Endothelial cell of umbilical vein (primary cell): Measurements from ENCODE around the gene C5orf15. TPM values are rescaled to one million over a fixed set of nuclear protein-coding genes. Genes with fewer than 3 reads are reported as not detected.
"Not testable (repeated sequence)": the region's sequence is repeated elsewhere in the genome, so short reads cannot be mapped to it uniquely, and the experiment has no call there.

Experiments used
- BruUV-seq: library from RNA; stranded (reverse); fragments of 400-500 nt; replicated peaks from 2 replicates; lab custom pipeline; 2021; lab: Mats Ljungman, UMichigan
- CTCF ChIA-PET: fragments of 300-600, 350-600 bp; sonication (Branson Sonifier 250); formaldehyde crosslinking; loops from one replicate; lab custom pipeline; 2021; ENCODE audit warnings: antibody characterized with exemption, inconsistent platforms; lab: Charles Lee
- POLR2A ChIA-PET: fragments of 300-600, 350-600 bp; sonication (Branson Sonifier 250); formaldehyde crosslinking; loops from one replicate; lab custom pipeline; 2021; ENCODE audit warnings: antibody characterized with exemption, inconsistent platforms; lab: Charles Lee
- DNase-seq: peaks from one replicate; pipeline ENCODE4 v3.0.0-alpha.2; 2011; ENCODE audit warnings: low read depth, low spot score
- FAIRE-seq: peaks from 2 replicates; lab custom pipeline; 2011; peaks lifted over from hg19 to GRCh38; lab: Jason Lieb, UNC
- H2AFZ ChIP-seq: 2 replicates; pipeline ENCODE4 v1.6.0; 2012; ENCODE audit warnings: low read depth, low read length, control low read depth, inconsistent platforms
- H3K27ac ChIP-seq: 2 replicates; pipeline ENCODE4 v1.5.1; 2011; ENCODE audit warnings: low read depth, mild to moderate bottlenecking, control low read depth, low read length, moderate library complexity; ENCODE audit not compliant: insufficient read depth
- H3K27me3 ChIP-seq, 2 experiments: 2 replicates each; pipeline versions ENCODE4 v1.6.0 to v1.6.1; 2011; ENCODE audit warnings: low read length in 2 of 2, mixed read lengths in 1 of 2; ENCODE audit not compliant: control insufficient read depth in 2 of 2, insufficient read depth in 2 of 2
- H3K36me3 ChIP-seq, 2 experiments: 2 replicates in 1 of 2; 3 replicates in 1 of 2; pipeline ENCODE4 v1.5.1; 2011; ENCODE audit warnings: low read length in 2 of 2, mild to moderate bottlenecking in 1 of 2, moderate library complexity in 1 of 2; ENCODE audit not compliant: control insufficient read depth in 2 of 2, insufficient read depth in 2 of 2; ENCODE audit errors: extremely low read depth in 1 of 2
- H3K4me1 ChIP-seq: 3 replicates; pipeline ENCODE4 v1.5.1; 2011; ENCODE audit warnings: mild to moderate bottlenecking, low read length; ENCODE audit not compliant: control insufficient read depth, insufficient read depth; ENCODE audit errors: extremely low read depth
- H3K4me2 ChIP-seq: 2 replicates; pipeline ENCODE4 v1.6.1; 2011; ENCODE audit warnings: low read length, control low read depth, mixed read lengths; ENCODE audit not compliant: insufficient read depth
- H3K4me3 ChIP-seq, 3 experiments: fragments of 200-600 bp in 1 of 3; sonication (generic), shearing (Covaris generic) in 1 of 3; replicated peaks in 1 of 3; 2 replicates each; pipeline ENCODE4 v1.5.1; 2011 to 2016; ENCODE audit warnings: control low read depth in 3 of 3, low read length in 3 of 3, mild to moderate bottlenecking in 2 of 3, inconsistent platforms in 1 of 3, low read depth in 1 of 3, moderate library complexity in 1 of 3; ENCODE audit not compliant: insufficient read depth in 1 of 3
- H3K79me2 ChIP-seq: 2 replicates; pipeline ENCODE4 v1.6.0; 2012; ENCODE audit warnings: low read length, inconsistent platforms; ENCODE audit not compliant: control insufficient read depth, insufficient read depth
- H3K9ac ChIP-seq: replicated peaks from 2 replicates; pipeline ENCODE3; 2011; ENCODE audit warnings: low read length, control low read depth; ENCODE audit not compliant: insufficient read depth; ENCODE audit errors: extremely low read depth
- H3K9me1 ChIP-seq: replicated peaks from 3 replicates; pipeline ENCODE4 v1.6.0; 2011; ENCODE audit warnings: mild to moderate bottlenecking, low read length; ENCODE audit not compliant: control insufficient read depth, insufficient read depth; ENCODE audit errors: extremely low read depth
- H3K9me3 ChIP-seq: replicated peaks from 2 replicates; pipeline ENCODE4 v1.5.1; 2012; ENCODE audit warnings: low read length, inconsistent platforms; ENCODE audit not compliant: control insufficient read depth, insufficient read depth
- H4K20me1 ChIP-seq: replicated peaks from 2 replicates; pipeline ENCODE3; 2011; ENCODE audit warnings: mild to moderate bottlenecking, low read length; ENCODE audit not compliant: control insufficient read depth, insufficient read depth; ENCODE audit errors: extremely low read depth
- EZH2 ChIP-seq: IDR thresholded peaks from 2 replicates; pipeline ENCODE4 v1.6.1; 2012; ENCODE audit warnings: borderline replicate concordance, low read depth, mild to moderate bottlenecking, moderate library complexity, low read length, inconsistent platforms; ENCODE audit not compliant: severe bottlenecking
- FOS ChIP-seq: IDR thresholded peaks from 2 replicates; pipeline ENCODE4 v1.6.1; 2011; ENCODE audit warnings: mild to moderate bottlenecking, low read length, moderate library complexity, borderline replicate concordance; ENCODE audit not compliant: insufficient read depth
- GATA2 ChIP-seq: IDR thresholded peaks from 2 replicates; pipeline ENCODE4 v1.7.0; 2011; ENCODE audit warnings: low read depth, mild to moderate bottlenecking, moderate library complexity, mixed read lengths, low read length; ENCODE audit not compliant: insufficient read length, insufficient read depth
- JUN ChIP-seq: IDR thresholded peaks from 2 replicates; pipeline ENCODE4 v1.6.1; 2011; ENCODE audit warnings: borderline replicate concordance, low read depth; ENCODE audit not compliant: insufficient read length, insufficient read depth
- MYC ChIP-seq: IDR thresholded peaks from one replicate; pipeline ENCODE4 v1.6.1; 2011; ENCODE audit warnings: mild to moderate bottlenecking, low read depth, low read length
- POLR2A ChIP-seq: IDR thresholded peaks from 2 replicates; pipeline ENCODE4 v1.6.1; 2012; ENCODE audit warnings: low read depth, mild to moderate bottlenecking, control low read depth, low read length
- POLR2AphosphoS5 ChIP-seq: IDR thresholded peaks from 2 replicates; pipeline ENCODE4 v1.6.1; 2012; ENCODE audit warnings: low read depth, mild to moderate bottlenecking, control low read depth, low read length, moderate library complexity; ENCODE audit not compliant: insufficient read depth
- dilution Hi-C: fragments of 300-500 bp; cut with MboI; formaldehyde crosslinking; loops from one replicate; pipeline ENCODE4 v1.15.0; 2019; ENCODE audit warnings: low sequenced_read_pairs; ENCODE audit not compliant: extremely low pct_ligation_motif_present
- intact Hi-C: fragments of 100-400 bp; cut with micrococcal nuclease; formaldehyde crosslinking; loops from one replicate; pipeline ENCODE4 v1.10.0; 2022
- polyA plus RNA-seq, 4 experiments: library from polyadenylated mRNA; depleted of rRNA in 3 of 4; stranded (reverse) in 3 of 4; unstranded in 1 of 4; fragments of >200 nt; gene quantifications; 2 replicates each; pipeline versions ENCODE4 v1.2.1 to v1.2.3, GENCODE V29; 2011 to 2012; ENCODE audit warnings: missing spikeins in 1 of 4
- total RNA-seq: library from RNA; stranded (reverse); gene quantifications from 2 replicates; pipeline ENCODE4 v1.2.3, GENCODE V29; 2021
- TF ChIP-seq, protein P1 (sequence below): IDR thresholded peaks from 2 replicates; pipeline ENCODE4 v1.6.1; 2011; ENCODE audit not compliant: insufficient read depth, insufficient read length
- TF ChIP-seq, protein P2 (sequence below), 2 donors: IDR thresholded peaks; 1 replicate in 1 of 2; 2 replicates in 1 of 2; pipeline ENCODE4 v1.5.1; 2011; ENCODE audit warnings: low read length in 2 of 2, mild to moderate bottlenecking in 2 of 2, moderate library complexity in 2 of 2, control low read depth in 1 of 2, inconsistent platforms in 1 of 2, low read depth in 1 of 2; ENCODE audit not compliant: insufficient read depth in 1 of 2; ENCODE audit errors: extremely low read depth in 1 of 2

C5orf15 gene
- total and polyA plus RNA-seq, 2 donors (not counting 3 experiments of a cell fraction or from before 2014, with no cell fraction given): 25.3 to 45.4 TPM

- DNase-seq (no peak), FAIRE-seq (no peak)
- H3K4me2 ChIP-seq: no peak overlapping the region
- no peaks in the 10 kb centered on the region for H4K20me1 ChIP-seq
- TF ChIP-seq GATA2 (no peak), POLR2AphosphoS5 (no peak), MYC (no peak), POLR2A (no peak), EZH2 (no peak), FOS (no peak), JUN (no peak)
- TF ChIP-seq, protein P1, sequence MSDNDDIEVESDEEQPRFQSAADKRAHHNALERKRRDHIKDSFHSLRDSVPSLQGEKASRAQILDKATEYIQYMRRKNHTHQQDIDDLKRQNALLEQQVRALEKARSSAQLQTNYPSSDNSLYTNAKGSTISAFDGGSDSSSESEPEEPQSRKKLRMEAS: no peak
- TF ChIP-seq, protein P2, sequence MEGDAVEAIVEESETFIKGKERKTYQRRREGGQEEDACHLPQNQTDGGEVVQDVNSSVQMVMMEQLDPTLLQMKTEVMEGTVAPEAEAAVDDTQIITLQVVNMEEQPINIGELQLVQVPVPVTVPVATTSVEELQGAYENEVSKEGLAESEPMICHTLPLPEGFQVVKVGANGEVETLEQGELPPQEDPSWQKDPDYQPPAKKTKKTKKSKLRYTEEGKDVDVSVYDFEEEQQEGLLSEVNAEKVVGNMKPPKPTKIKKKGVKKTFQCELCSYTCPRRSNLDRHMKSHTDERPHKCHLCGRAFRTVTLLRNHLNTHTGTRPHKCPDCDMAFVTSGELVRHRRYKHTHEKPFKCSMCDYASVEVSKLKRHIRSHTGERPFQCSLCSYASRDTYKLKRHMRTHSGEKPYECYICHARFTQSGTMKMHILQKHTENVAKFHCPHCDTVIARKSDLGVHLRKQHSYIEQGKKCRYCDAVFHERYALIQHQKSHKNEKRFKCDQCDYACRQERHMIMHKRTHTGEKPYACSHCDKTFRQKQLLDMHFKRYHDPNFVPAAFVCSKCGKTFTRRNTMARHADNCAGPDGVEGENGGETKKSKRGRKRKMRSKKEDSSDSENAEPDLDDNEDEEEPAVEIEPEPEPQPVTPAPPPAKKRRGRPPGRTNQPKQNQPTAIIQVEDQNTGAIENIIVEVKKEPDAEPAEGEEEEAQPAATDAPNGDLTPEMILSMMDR (IDR thresholded peaks at IDR 0.05; ENCODE audit: extremely low read depth in 1 of 2, insufficient read depth in 1 of 2, low read depth in 1 of 2, low read length in 2 of 2): no peak
- H3K4me3 ChIP-seq: no peak overlapping the region
- H2AFZ ChIP-seq: no peak overlapping the region
- intact Hi-C loops: no loop called here
- POLR2A ChIA-PET: no interaction called here
- H3K9me1 ChIP-seq: no peaks in the 10 kb centered on the region
- H3K36me3 ChIP-seq: no peaks in the 10 kb centered on the region
- H3K9ac ChIP-seq: no peak overlapping the region
- peaks cover 3% of the 10 kb centered on the region for H3K4me1 ChIP-seq
- CTCF ChIA-PET: interaction anchor here (1.3 kb wide), 1 partner anchor 513 kb away, joined by 4 read pairs; no protein-coding TSS in a partner anchor
- no peaks in the 10 kb centered on the region for H3K79me2 ChIP-seq
- no TSS peak for BruUV-seq
- H3K27me3 ChIP-seq: no peaks in the 10 kb centered on the region
- H3K27ac ChIP-seq: no peak overlapping the region
- dilution Hi-C loops: no loop called here
- no peaks in the 10 kb centered on the region for H3K9me3 ChIP-seq
These were observed 31.8 kb downstream of the C5orf15 start for GRCh38 chr5:133936651-133937015.

DNA sequence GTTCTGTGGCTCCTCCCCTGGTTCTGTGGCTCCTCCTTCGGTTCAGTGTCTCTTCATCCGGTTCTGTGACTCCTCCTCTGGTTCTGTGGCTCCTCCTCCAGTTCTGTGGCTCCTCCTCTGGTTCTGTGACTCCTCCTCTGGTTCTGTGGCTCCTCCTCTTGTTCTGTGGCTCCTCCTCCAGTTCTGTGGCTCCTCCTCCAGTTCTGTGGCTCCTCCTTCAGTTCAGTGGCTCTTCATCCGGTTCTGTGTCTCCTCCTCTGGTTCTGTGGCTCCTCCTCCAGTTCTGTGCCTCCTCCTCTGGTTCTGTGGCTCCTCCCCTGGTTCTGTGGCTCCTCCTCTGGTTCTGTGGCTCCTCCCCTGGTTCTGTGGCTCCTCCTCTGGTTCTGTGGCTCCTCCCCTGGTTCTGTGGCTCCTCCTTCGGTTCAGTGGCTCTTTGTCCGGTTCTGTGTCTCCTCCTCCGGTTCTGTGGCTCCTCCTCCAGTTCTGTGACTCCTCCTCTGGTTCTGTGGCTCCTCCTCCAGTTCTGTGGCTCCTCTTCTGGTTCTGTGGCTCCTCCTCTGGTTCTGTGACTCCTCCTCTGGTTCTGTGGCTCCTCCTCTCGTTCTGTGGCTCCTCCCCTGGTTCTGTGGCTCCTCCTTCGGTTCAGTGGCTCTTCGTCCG, 32.3 kb downstream of the C5orf15 start:
- H3K9me1 ChIP-seq, H2AFZ ChIP-seq, H4K20me1 ChIP-seq, H3K4me1 ChIP-seq, H3K9ac ChIP-seq, FAIRE-seq, DNase-seq, H3K27me3 ChIP-seq, H3K9me3 ChIP-seq, H3K4me3 ChIP-seq, dilution Hi-C loops, POLR2A ChIA-PET, H3K79me2 ChIP-seq, H3K36me3 ChIP-seq, H3K27ac ChIP-seq, BruUV-seq, H3K4me2 ChIP-seq, intact Hi-C loops: not testable (repeated sequence)
- CTCF ChIA-PET: interaction anchor here (1.3 kb wide), 1 partner anchor 513 kb away, joined by 4 read pairs; no protein-coding TSS in a partner anchor
